ENCODE measurements around the gene CTAGE1.

- TF ChIP-seq, protein P1, sequence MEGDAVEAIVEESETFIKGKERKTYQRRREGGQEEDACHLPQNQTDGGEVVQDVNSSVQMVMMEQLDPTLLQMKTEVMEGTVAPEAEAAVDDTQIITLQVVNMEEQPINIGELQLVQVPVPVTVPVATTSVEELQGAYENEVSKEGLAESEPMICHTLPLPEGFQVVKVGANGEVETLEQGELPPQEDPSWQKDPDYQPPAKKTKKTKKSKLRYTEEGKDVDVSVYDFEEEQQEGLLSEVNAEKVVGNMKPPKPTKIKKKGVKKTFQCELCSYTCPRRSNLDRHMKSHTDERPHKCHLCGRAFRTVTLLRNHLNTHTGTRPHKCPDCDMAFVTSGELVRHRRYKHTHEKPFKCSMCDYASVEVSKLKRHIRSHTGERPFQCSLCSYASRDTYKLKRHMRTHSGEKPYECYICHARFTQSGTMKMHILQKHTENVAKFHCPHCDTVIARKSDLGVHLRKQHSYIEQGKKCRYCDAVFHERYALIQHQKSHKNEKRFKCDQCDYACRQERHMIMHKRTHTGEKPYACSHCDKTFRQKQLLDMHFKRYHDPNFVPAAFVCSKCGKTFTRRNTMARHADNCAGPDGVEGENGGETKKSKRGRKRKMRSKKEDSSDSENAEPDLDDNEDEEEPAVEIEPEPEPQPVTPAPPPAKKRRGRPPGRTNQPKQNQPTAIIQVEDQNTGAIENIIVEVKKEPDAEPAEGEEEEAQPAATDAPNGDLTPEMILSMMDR (IDR thresholded peaks at IDR 0.05): no peak
- no peak for TF ChIP-seq EZH2 (IDR thresholded peaks at IDR 0.05; ENCODE audit: borderline replicate concordance, insufficient read depth, low read depth, low read length, poor library complexity, severe bottlenecking)
Measured at GRCh38 chr18:22410126-22410525, 7.6 kb downstream of the CTAGE1 start.
